HCT116 (cell line): ENCODE measurements around the gene SSBP1. TPM values are rescaled to one million over a fixed set of nuclear protein-coding genes. Genes with fewer than 3 reads are reported as not detected.

Experiments used
- ATAC-seq: fragments of 200-7000 bp; cut with Tn5 transposase; 2 replicates; pipeline ENCODE4 v1.9.1; 2020; ENCODE audit warnings: mild to moderate bottlenecking, moderate library complexity
- BruUV-seq: library from RNA; stranded (reverse); fragments of 400-500 nt; replicated peaks from 2 replicates; lab custom pipeline; 2021; lab: Mats Ljungman, UMichigan
- CTCF ChIA-PET: fragments of 300-600 bp; sonication (Branson Sonifier 250); formaldehyde crosslinking; loops from one replicate; lab custom pipeline; 2021; ENCODE audit warnings: antibody characterized with exemption; lab: Charles Lee
- POLR2A ChIA-PET: fragments of 300-600, 350-600 bp; sonication (Branson Sonifier 250); formaldehyde crosslinking; loops from one replicate; lab custom pipeline; 2021; ENCODE audit warnings: antibody characterized with exemption; lab: Charles Lee
- RAD21 ChIA-PET, 2 experiments: fragments of 300-600 bp; sonication (Branson Sonifier 250); formaldehyde crosslinking; loops; one replicate each; lab custom pipeline; 2023; ENCODE audit warnings: low total read pairs in 2 of 2; ENCODE audit not compliant: uncharacterized antibody in 2 of 2, unreplicated experiment in 2 of 2, low non-redundant PET in 1 of 2; lab: Charles Lee
- DNase-seq: peaks from one replicate; pipeline ENCODE4 v3.0.0-alpha.2; 2010; ENCODE audit warnings: low read depth, low spot score
- H2AFZ ChIP-seq: fragments of 200-600 bp; shearing (Covaris generic), sonication (generic); 2 replicates; pipeline ENCODE4 v1.6.1; 2017; ENCODE audit warnings: low read depth, mixed run types, mixed read lengths, antibody characterized with exemption, low read length; ENCODE audit not compliant: poor library complexity, severe bottlenecking
- H3K27ac ChIP-seq: 2 replicates; pipeline ENCODE4 v1.5.1; 2012; ENCODE audit warnings: low read depth, low read length
- H3K27me3 ChIP-seq: fragments of 200-600 bp; sonication (generic); 2 replicates; pipeline ENCODE4 v1.6.1; 2016; ENCODE audit warnings: mixed run types, low read length, mixed read lengths; ENCODE audit not compliant: insufficient read depth
- H3K36me3 ChIP-seq, 2 experiments: fragments of 200-500 bp in 1 of 2; fragments of 200-600 bp in 1 of 2; sonication (Bioruptor generic) in 1 of 2; sonication (generic) in 1 of 2; 2 replicates each; pipeline versions ENCODE4 v1.5.1 to v1.6.1; 2014 to 2016; ENCODE audit warnings: low read length in 2 of 2, inconsistent platforms in 1 of 2, mixed read lengths in 1 of 2, mixed run types in 1 of 2; ENCODE audit not compliant: insufficient read depth in 2 of 2, control insufficient read depth in 1 of 2
- H3K4me1 ChIP-seq, 2 experiments: fragments of 200-600 bp in 1 of 2; sonication (generic) in 1 of 2; 2 replicates each; pipeline versions ENCODE4 v1.5.1 to v1.6.1; 2012 to 2017; ENCODE audit warnings: low read length in 2 of 2, inconsistent platforms in 1 of 2, mild to moderate bottlenecking in 1 of 2, mixed read lengths in 1 of 2, mixed run types in 1 of 2, moderate library complexity in 1 of 2; ENCODE audit not compliant: insufficient read depth in 2 of 2, control insufficient read depth in 1 of 2
- H3K4me2 ChIP-seq: fragments of 200-600 bp; sonication (generic); 2 replicates; pipeline ENCODE4 v1.6.1; 2017; ENCODE audit warnings: mixed run types, low read length, mixed read lengths
- H3K4me3 ChIP-seq, 2 experiments: fragments of 200-600 bp in 1 of 2; sonication (generic) in 1 of 2; replicated peaks in 1 of 2; 2 replicates each; pipeline ENCODE4 v1.5.1; 2011 to 2016; ENCODE audit warnings: low read length in 2 of 2, control low read depth in 1 of 2, low read depth in 1 of 2, mild to moderate bottlenecking in 1 of 2, mixed read lengths in 1 of 2, mixed run types in 1 of 2
- H3K79me2 ChIP-seq: fragments of 200-600 bp; sonication (generic); 2 replicates; pipeline ENCODE4 v1.6.1; 2017; ENCODE audit warnings: mild to moderate bottlenecking, mixed run types, low read length, moderate library complexity, mixed read lengths; ENCODE audit not compliant: insufficient read depth
- H3K9ac ChIP-seq: fragments of 200-600 bp; sonication (generic); 2 replicates; pipeline ENCODE4 v1.6.1; 2016; ENCODE audit warnings: low read length, mixed read lengths
- H3K9me2 ChIP-seq: fragments of 200-600 bp; sonication (generic), shearing (Covaris generic); 2 replicates; pipeline ENCODE4 v1.6.1; 2017; ENCODE audit warnings: mixed run types, mild to moderate bottlenecking, moderate library complexity; ENCODE audit not compliant: insufficient read depth
- H3K9me3 ChIP-seq, 2 experiments: fragments of 200-500 bp in 1 of 2; fragments of 200-600 bp in 1 of 2; sonication (Bioruptor generic) in 1 of 2; sonication (generic) in 1 of 2; 2 replicates each; pipeline ENCODE4 v1.6.1; 2014 to 2017; ENCODE audit warnings: low read length in 2 of 2, mixed read lengths in 2 of 2, inconsistent platforms in 1 of 2, low read depth in 1 of 2, mild to moderate bottlenecking in 1 of 2, mixed run types in 1 of 2, moderate library complexity in 1 of 2; ENCODE audit not compliant: control insufficient read depth in 1 of 2, insufficient read depth in 1 of 2
- H4K20me1 ChIP-seq: fragments of 200-600 bp; sonication (generic), shearing (Covaris generic); 2 replicates; pipeline ENCODE4 v1.6.1; 2017; ENCODE audit warnings: mixed run types, mild to moderate bottlenecking, moderate library complexity; ENCODE audit not compliant: insufficient read depth
- CBX3 ChIP-seq: IDR thresholded peaks from 2 replicates; pipeline ENCODE4 v1.6.1; 2012; ENCODE audit warnings: low read depth
- CEBPB ChIP-seq: IDR thresholded peaks from 2 replicates; pipeline ENCODE4 v1.6.1; 2012; ENCODE audit warnings: low read depth
- EGR1 ChIP-seq: IDR thresholded peaks from 2 replicates; pipeline ENCODE4 v1.6.1; 2012; ENCODE audit warnings: low read depth
- EZH2 ChIP-seq: fragments of 200-600 bp; sonication (generic); IDR thresholded peaks from 2 replicates; pipeline ENCODE4 v1.6.1; 2017; ENCODE audit warnings: antibody characterized with exemption, mixed run types
- EZH2phosphoT487 ChIP-seq: fragments of 200-600 bp; IDR thresholded peaks from 2 replicates; pipeline ENCODE4 v1.6.1; 2018; ENCODE audit warnings: antibody characterized with exemption, borderline replicate concordance
- FOSL1 ChIP-seq: IDR thresholded peaks from 2 replicates; pipeline ENCODE4 v1.6.1; 2012; ENCODE audit warnings: low read depth
- JUND ChIP-seq: IDR thresholded peaks from 2 replicates; pipeline ENCODE4 v1.6.1; 2012
- POLR2A ChIP-seq: IDR thresholded peaks from 2 replicates; pipeline ENCODE4 v1.7.0; 2011; ENCODE audit warnings: borderline replicate concordance; ENCODE audit not compliant: insufficient read depth, insufficient read length; ENCODE audit errors: extremely low read depth
- POLR2AphosphoS5 ChIP-seq: IDR thresholded peaks from 2 replicates; pipeline ENCODE4 v1.6.1; 2011; ENCODE audit warnings: mild to moderate bottlenecking, low read depth, low read length, moderate library complexity
- RAD21 ChIP-seq: IDR thresholded peaks from 2 replicates; pipeline ENCODE4 v1.6.1; 2012; ENCODE audit warnings: low read depth, mild to moderate bottlenecking
- SRF ChIP-seq: IDR thresholded peaks from 2 replicates; pipeline ENCODE4 v1.6.1; 2012; ENCODE audit warnings: low read depth
- TCF7L2 ChIP-seq: IDR thresholded peaks from 2 replicates; pipeline ENCODE4 v1.7.0; 2011; ENCODE audit warnings: borderline replicate concordance, inconsistent platforms; ENCODE audit not compliant: insufficient read depth, insufficient read length; ENCODE audit errors: extremely low read depth
- YY1 ChIP-seq: IDR thresholded peaks from 2 replicates; pipeline ENCODE4 v1.6.1; 2011; ENCODE audit warnings: low read length, low read depth, moderate library complexity, mild to moderate bottlenecking; ENCODE audit not compliant: insufficient replicate concordance; ENCODE audit errors: extremely low read depth
- ZFX ChIP-seq: fragments of 450-650 bp; IDR thresholded peaks from 2 replicates; pipeline ENCODE4 v1.6.1; 2017
- ZNF274 ChIP-seq: fragments of 200-500 bp; sonication (Bioruptor generic); IDR thresholded peaks from 2 replicates; pipeline ENCODE4 v1.6.1; 2014; ENCODE audit warnings: mild to moderate bottlenecking, low read depth, low read length, inconsistent platforms
- intact Hi-C: fragments of 100-400 bp; cut with micrococcal nuclease; formaldehyde crosslinking; loops from 2 replicates; pipeline ENCODE4 v1.10.0; 2022
- total RNA-seq: library from RNA; stranded (reverse); gene quantifications from one replicate; pipeline ENCODE4 v1.2.1, GENCODE V29; 2021; ENCODE audit not compliant: unreplicated experiment
- TF ChIP-seq, protein P1 (sequence below): IDR thresholded peaks from 2 replicates; pipeline ENCODE4 v1.6.1; 2012
- TF ChIP-seq, protein P2 (sequence below): IDR thresholded peaks from 2 replicates; pipeline ENCODE4 v1.6.1; 2012; ENCODE audit warnings: low read depth
- TF ChIP-seq, protein P3 (sequence below): IDR thresholded peaks from 2 replicates; pipeline ENCODE4 v1.6.1; 2012
- TF ChIP-seq, protein P4 (sequence below): IDR thresholded peaks from 2 replicates; pipeline ENCODE4 v1.6.1; 2011; ENCODE audit warnings: mild to moderate bottlenecking, low read length, moderate library complexity; ENCODE audit not compliant: insufficient replicate concordance; ENCODE audit errors: extremely low read depth
- TF ChIP-seq, protein P5 (sequence below), 3 experiments: fragments of 200-600 bp in 1 of 3; sonication (generic) in 1 of 3; IDR thresholded peaks in 2 of 3; conservative IDR thresholded peaks in 1 of 3; 2 replicates each; pipeline ENCODE4 v1.5.1; 2012 to 2017; ENCODE audit warnings: low read depth in 2 of 3, low read length in 2 of 3, antibody characterized with exemption in 1 of 3, borderline replicate concordance in 1 of 3, control low read depth in 1 of 3, mild to moderate bottlenecking in 1 of 3, mixed read lengths in 1 of 3, mixed run types in 1 of 3, moderate library complexity in 1 of 3; ENCODE audit not compliant: insufficient read depth in 1 of 3

Gene SSBP1
- total RNA-seq, 1 experiment from 2014 or later, result 171 TPM

DNA sequence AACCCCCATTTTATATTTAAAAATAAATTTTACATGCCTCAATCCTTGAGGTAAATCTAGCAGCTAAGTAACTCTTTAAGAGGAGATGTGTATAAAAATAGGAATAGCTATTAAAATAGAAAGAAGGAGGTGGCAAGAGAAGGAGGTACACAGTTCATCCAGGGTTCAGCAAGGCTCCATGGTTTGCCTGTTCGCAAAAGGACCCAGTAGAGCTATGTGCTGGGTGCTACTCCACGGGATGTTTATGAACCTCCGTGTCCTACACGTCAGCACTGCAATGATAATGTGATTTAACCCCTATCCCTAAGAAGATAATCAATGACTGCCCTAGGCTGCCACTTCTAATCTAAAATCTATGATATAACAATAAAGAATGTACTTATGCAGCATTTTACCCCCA, 35.3 kb upstream of the SSBP1 start:
- CTCF ChIA-PET, result no interaction called here
- H3K79me2 ChIP-seq, result no peaks in the 10 kb centered on the region; the same call in 1 of the 2 replicates
- no peak for DNase-seq
- H3K9me2 ChIP-seq, result no peaks in the 10 kb centered on the region
- POLR2A ChIA-PET, result no interaction called here
- H4K20me1 ChIP-seq, result no peaks in the 10 kb centered on the region
- H3K4me1 ChIP-seq, result peaks cover 8 to 10% of the 10 kb centered on the region in 2 experiments; a peak in 2 of 4 replicates
- RAD21 ChIA-PET, result no interaction called here
- no peaks in the 10 kb centered on the region for H3K36me3 ChIP-seq
- TF ChIP-seq EZH2phosphoT487, result no peak
- TF ChIP-seq, protein P1, sequence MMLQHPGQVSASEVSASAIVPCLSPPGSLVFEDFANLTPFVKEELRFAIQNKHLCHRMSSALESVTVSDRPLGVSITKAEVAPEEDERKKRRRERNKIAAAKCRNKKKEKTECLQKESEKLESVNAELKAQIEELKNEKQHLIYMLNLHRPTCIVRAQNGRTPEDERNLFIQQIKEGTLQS, result no peak
- TF ChIP-seq POLR2AphosphoS5, result no peak
- no peak for TF ChIP-seq SRF
- TF ChIP-seq, protein P2, sequence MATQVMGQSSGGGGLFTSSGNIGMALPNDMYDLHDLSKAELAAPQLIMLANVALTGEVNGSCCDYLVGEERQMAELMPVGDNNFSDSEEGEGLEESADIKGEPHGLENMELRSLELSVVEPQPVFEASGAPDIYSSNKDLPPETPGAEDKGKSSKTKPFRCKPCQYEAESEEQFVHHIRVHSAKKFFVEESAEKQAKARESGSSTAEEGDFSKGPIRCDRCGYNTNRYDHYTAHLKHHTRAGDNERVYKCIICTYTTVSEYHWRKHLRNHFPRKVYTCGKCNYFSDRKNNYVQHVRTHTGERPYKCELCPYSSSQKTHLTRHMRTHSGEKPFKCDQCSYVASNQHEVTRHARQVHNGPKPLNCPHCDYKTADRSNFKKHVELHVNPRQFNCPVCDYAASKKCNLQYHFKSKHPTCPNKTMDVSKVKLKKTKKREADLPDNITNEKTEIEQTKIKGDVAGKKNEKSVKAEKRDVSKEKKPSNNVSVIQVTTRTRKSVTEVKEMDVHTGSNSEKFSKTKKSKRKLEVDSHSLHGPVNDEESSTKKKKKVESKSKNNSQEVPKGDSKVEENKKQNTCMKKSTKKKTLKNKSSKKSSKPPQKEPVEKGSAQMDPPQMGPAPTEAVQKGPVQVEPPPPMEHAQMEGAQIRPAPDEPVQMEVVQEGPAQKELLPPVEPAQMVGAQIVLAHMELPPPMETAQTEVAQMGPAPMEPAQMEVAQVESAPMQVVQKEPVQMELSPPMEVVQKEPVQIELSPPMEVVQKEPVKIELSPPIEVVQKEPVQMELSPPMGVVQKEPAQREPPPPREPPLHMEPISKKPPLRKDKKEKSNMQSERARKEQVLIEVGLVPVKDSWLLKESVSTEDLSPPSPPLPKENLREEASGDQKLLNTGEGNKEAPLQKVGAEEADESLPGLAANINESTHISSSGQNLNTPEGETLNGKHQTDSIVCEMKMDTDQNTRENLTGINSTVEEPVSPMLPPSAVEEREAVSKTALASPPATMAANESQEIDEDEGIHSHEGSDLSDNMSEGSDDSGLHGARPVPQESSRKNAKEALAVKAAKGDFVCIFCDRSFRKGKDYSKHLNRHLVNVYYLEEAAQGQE, result no peak
- TF ChIP-seq CBX3, result no peak
- TF ChIP-seq YY1, result no peak
- no peak for TF ChIP-seq JUND
- no peak for TF ChIP-seq ZNF274
- TF ChIP-seq, protein P3, sequence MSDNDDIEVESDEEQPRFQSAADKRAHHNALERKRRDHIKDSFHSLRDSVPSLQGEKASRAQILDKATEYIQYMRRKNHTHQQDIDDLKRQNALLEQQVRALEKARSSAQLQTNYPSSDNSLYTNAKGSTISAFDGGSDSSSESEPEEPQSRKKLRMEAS, result no peak
- no peak for TF ChIP-seq ZFX
- TF ChIP-seq FOSL1, result no peak
- no peak for TF ChIP-seq EGR1
- TF ChIP-seq POLR2A, result no peak
- TF ChIP-seq, protein P4, sequence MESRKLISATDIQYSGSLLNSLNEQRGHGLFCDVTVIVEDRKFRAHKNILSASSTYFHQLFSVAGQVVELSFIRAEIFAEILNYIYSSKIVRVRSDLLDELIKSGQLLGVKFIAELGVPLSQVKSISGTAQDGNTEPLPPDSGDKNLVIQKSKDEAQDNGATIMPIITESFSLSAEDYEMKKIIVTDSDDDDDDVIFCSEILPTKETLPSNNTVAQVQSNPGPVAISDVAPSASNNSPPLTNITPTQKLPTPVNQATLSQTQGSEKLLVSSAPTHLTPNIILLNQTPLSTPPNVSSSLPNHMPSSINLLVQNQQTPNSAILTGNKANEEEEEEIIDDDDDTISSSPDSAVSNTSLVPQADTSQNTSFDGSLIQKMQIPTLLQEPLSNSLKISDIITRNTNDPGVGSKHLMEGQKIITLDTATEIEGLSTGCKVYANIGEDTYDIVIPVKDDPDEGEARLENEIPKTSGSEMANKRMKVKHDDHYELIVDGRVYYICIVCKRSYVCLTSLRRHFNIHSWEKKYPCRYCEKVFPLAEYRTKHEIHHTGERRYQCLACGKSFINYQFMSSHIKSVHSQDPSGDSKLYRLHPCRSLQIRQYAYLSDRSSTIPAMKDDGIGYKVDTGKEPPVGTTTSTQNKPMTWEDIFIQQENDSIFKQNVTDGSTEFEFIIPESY, result no peak
- TF ChIP-seq EZH2, result no peak
- no peak for TF ChIP-seq CEBPB
- TF ChIP-seq, protein P5, sequence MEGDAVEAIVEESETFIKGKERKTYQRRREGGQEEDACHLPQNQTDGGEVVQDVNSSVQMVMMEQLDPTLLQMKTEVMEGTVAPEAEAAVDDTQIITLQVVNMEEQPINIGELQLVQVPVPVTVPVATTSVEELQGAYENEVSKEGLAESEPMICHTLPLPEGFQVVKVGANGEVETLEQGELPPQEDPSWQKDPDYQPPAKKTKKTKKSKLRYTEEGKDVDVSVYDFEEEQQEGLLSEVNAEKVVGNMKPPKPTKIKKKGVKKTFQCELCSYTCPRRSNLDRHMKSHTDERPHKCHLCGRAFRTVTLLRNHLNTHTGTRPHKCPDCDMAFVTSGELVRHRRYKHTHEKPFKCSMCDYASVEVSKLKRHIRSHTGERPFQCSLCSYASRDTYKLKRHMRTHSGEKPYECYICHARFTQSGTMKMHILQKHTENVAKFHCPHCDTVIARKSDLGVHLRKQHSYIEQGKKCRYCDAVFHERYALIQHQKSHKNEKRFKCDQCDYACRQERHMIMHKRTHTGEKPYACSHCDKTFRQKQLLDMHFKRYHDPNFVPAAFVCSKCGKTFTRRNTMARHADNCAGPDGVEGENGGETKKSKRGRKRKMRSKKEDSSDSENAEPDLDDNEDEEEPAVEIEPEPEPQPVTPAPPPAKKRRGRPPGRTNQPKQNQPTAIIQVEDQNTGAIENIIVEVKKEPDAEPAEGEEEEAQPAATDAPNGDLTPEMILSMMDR (IDR thresholded peaks at IDR 0.05 in 2 of 3, conservative IDR thresholded peaks at IDR 0.05 in 1 of 3; ENCODE audit: borderline replicate concordance in 1 of 3, insufficient read depth in 1 of 3, low read depth in 2 of 3, low read length in 2 of 3), result no peak
- no peak for TF ChIP-seq RAD21
- no peak for TF ChIP-seq TCF7L2
- TF ChIP-seq, all 23 proteins: peak for 0
- ATAC-seq, result no peak
- no peak overlapping the region for H3K27ac ChIP-seq
- no TSS peak for BruUV-seq
- intact Hi-C loops, result no loop called here
- H2AFZ ChIP-seq, result no peak overlapping the region
- no peaks in the 10 kb centered on the region for H3K9me3 ChIP-seq
- H3K4me2 ChIP-seq, result peak overlapping the region; percentile 75
- no peaks in the 10 kb centered on the region for H3K27me3 ChIP-seq
- peak overlapping the region; percentile 56 to 60 for H3K4me3 ChIP-seq
- peak overlapping the region; percentile 41; the same call in 1 of the 2 replicates for H3K9ac ChIP-seq
